ENCODE data around the gene VIT.

Gene VIT

GRCh38 chr2:36700311-36700710 lies 3.8 kb downstream of the VIT start:
- Histone ChIP-seq H3K27me3 (ENCODE audit: control insufficient read depth, insufficient read depth, low read length) (no peaks in the 10 kb centered on the region), H3K9me3 (ENCODE audit: control insufficient read depth, insufficient read depth, low read depth, low read length) (no peaks in the 10 kb centered on the region), H3K4me1 (ENCODE audit: control insufficient read depth, insufficient read depth, low read length) (peaks cover 27% of the 10 kb centered on the region), H3K9ac (ENCODE audit: low read length) (no peak overlapping the region), H3K36me3 (ENCODE audit: control insufficient read depth, insufficient read depth, low read length) (no peaks in the 10 kb centered on the region), H3K4me3 (ENCODE audit: low read depth, low read length) (no peak overlapping the region), H3K27ac (ENCODE audit: low read depth, low read length) (no peak overlapping the region)

GRCh38 chr2:36701391-36701795 lies 4.9 kb downstream of the VIT start:
- Histone ChIP-seq H3K27ac (ENCODE audit: low read depth, low read length) (no peak overlapping the region), H3K27me3 (ENCODE audit: control insufficient read depth, insufficient read depth, low read length) (no peaks in the 10 kb centered on the region), H3K4me1 (ENCODE audit: control insufficient read depth, insufficient read depth, low read length) (peaks cover 27% of the 10 kb centered on the region), H3K4me3 (ENCODE audit: low read depth, low read length) (no peak overlapping the region), H3K9ac (ENCODE audit: low read length) (no peak overlapping the region), H3K9me3 (ENCODE audit: control insufficient read depth, insufficient read depth, low read depth, low read length) (no peaks in the 10 kb centered on the region), H3K36me3 (ENCODE audit: control insufficient read depth, insufficient read depth, low read length) (no peaks in the 10 kb centered on the region)

- Histone ChIP-seq H3K36me3 (ENCODE audit: control insufficient read depth, insufficient read depth, low read length) (no peaks in the 10 kb centered on the region), H3K4me3 (ENCODE audit: low read depth, low read length) (no peak overlapping the region), H3K27me3 (ENCODE audit: control insufficient read depth, insufficient read depth, low read length) (no peaks in the 10 kb centered on the region), H3K9ac (ENCODE audit: low read length) (no peak overlapping the region), H3K9me3 (ENCODE audit: control insufficient read depth, insufficient read depth, low read depth, low read length) (no peaks in the 10 kb centered on the region), H3K4me1 (ENCODE audit: control insufficient read depth, insufficient read depth, low read length) (peaks cover 23% of the 10 kb centered on the region), H3K27ac (ENCODE audit: low read depth, low read length) (no peak overlapping the region)
Measured at GRCh38 chr2:36701918-36702317, 5.4 kb downstream of the VIT start.

GRCh38 chr2:36702781-36703180 lies 6.3 kb downstream of the VIT start:
- no peak overlapping the region for H3K9ac ChIP-seq (ENCODE audit: low read length)
- no peak overlapping the region for H3K27ac ChIP-seq (ENCODE audit: low read depth, low read length)
- no peaks in the 10 kb centered on the region for H3K9me3 ChIP-seq (ENCODE audit: control insufficient read depth, insufficient read depth, low read depth, low read length)
- no peak overlapping the region for H3K4me3 ChIP-seq (ENCODE audit: low read depth, low read length)
- peaks cover 15% of the 10 kb centered on the region for H3K4me1 ChIP-seq (ENCODE audit: control insufficient read depth, insufficient read depth, low read length)
- no peaks in the 10 kb centered on the region for H3K27me3 ChIP-seq (ENCODE audit: control insufficient read depth, insufficient read depth, low read length)
- H3K36me3 ChIP-seq (ENCODE audit: control insufficient read depth, insufficient read depth, low read length) = no peaks in the 10 kb centered on the region

GRCh38 chr2:36704475-36705150 lies 8.1 kb downstream of the VIT start:
- Histone ChIP-seq H3K9me3 (ENCODE audit: control insufficient read depth, insufficient read depth, low read depth, low read length) (no peaks in the 10 kb centered on the region), H3K4me1 (ENCODE audit: control insufficient read depth, insufficient read depth, low read length) (peaks cover 13% of the 10 kb centered on the region), H3K36me3 (ENCODE audit: control insufficient read depth, insufficient read depth, low read length) (no peaks in the 10 kb centered on the region), H3K4me3 (ENCODE audit: low read depth, low read length) (no peak overlapping the region), H3K27me3 (ENCODE audit: control insufficient read depth, insufficient read depth, low read length) (no peaks in the 10 kb centered on the region), H3K27ac (ENCODE audit: low read depth, low read length) (no peak overlapping the region), H3K9ac (ENCODE audit: low read length) (no peak overlapping the region)

- no peaks in the 10 kb centered on the region for H3K36me3 ChIP-seq (ENCODE audit: control insufficient read depth, insufficient read depth, low read length)
- no peak overlapping the region for H3K27ac ChIP-seq (ENCODE audit: low read depth, low read length)
- H3K4me3 ChIP-seq (ENCODE audit: low read depth, low read length) = no peak overlapping the region
- no peaks in the 10 kb centered on the region for H3K27me3 ChIP-seq (ENCODE audit: control insufficient read depth, insufficient read depth, low read length)
- no peak overlapping the region for H3K9ac ChIP-seq (ENCODE audit: low read length)
- H3K9me3 ChIP-seq (ENCODE audit: control insufficient read depth, insufficient read depth, low read depth, low read length) = peaks cover 2% of the 10 kb centered on the region; the same call in 1 of the 2 replicates
- H3K4me1 ChIP-seq (ENCODE audit: control insufficient read depth, insufficient read depth, low read length) = peaks cover 13% of the 10 kb centered on the region
Measured at GRCh38 chr2:36705326-36706020, 9.0 kb downstream of the VIT start.

GRCh38 chr2:36706021-36706876 lies 9.7 kb downstream of the VIT start:
- no peak overlapping the region for H3K9ac ChIP-seq (ENCODE audit: low read length)
- no peaks in the 10 kb centered on the region for H3K36me3 ChIP-seq (ENCODE audit: control insufficient read depth, insufficient read depth, low read length)
- H3K27ac ChIP-seq (ENCODE audit: low read depth, low read length) = no peak overlapping the region

GRCh38 chr2:36707050-36707449 lies 10.5 kb downstream of the VIT start:
- no peaks in the 10 kb centered on the region for H3K36me3 ChIP-seq (ENCODE audit: control insufficient read depth, insufficient read depth, low read length)
- H3K4me1 ChIP-seq (ENCODE audit: control insufficient read depth, insufficient read depth, low read length) = peaks cover under 1% of the 10 kb centered on the region; the same call in 1 of the 2 replicates
- H3K9me3 ChIP-seq (ENCODE audit: control insufficient read depth, insufficient read depth, low read depth, low read length) = peaks cover 11% of the 10 kb centered on the region
- H3K4me3 ChIP-seq (ENCODE audit: low read depth, low read length) = no peak overlapping the region
- no peak overlapping the region for H3K9ac ChIP-seq (ENCODE audit: low read length)
- H3K27me3 ChIP-seq (ENCODE audit: control insufficient read depth, insufficient read depth, low read length) = no peaks in the 10 kb centered on the region
- H3K27ac ChIP-seq (ENCODE audit: low read depth, low read length) = no peak overlapping the region

More at GRCh38 chr2:36706021-36706876, 9.7 kb downstream of the VIT start:
- Histone ChIP-seq H3K9me3 (ENCODE audit: control insufficient read depth, insufficient read depth, low read depth, low read length) (peaks cover 9% of the 10 kb centered on the region), H3K4me3 (ENCODE audit: low read depth, low read length) (no peak overlapping the region), H3K27me3 (ENCODE audit: control insufficient read depth, insufficient read depth, low read length) (no peaks in the 10 kb centered on the region), H3K4me1 (ENCODE audit: control insufficient read depth, insufficient read depth, low read length) (peaks cover 8% of the 10 kb centered on the region)

GRCh38 chr2:36708041-36708741 lies 11.7 kb downstream of the VIT start:
- H3K9ac ChIP-seq (ENCODE audit: low read length) = no peak overlapping the region
- peaks cover 11% of the 10 kb centered on the region for H3K9me3 ChIP-seq (ENCODE audit: control insufficient read depth, insufficient read depth, low read depth, low read length)
- no peaks in the 10 kb centered on the region for H3K27me3 ChIP-seq (ENCODE audit: control insufficient read depth, insufficient read depth, low read length)
- H3K4me3 ChIP-seq (ENCODE audit: low read depth, low read length) = no peak overlapping the region
- H3K4me1 ChIP-seq (ENCODE audit: control insufficient read depth, insufficient read depth, low read length) = peaks cover 4% of the 10 kb centered on the region
- no peaks in the 10 kb centered on the region for H3K36me3 ChIP-seq (ENCODE audit: control insufficient read depth, insufficient read depth, low read length)
- H3K27ac ChIP-seq (ENCODE audit: low read depth, low read length) = no peak overlapping the region

- Histone ChIP-seq H3K9ac (ENCODE audit: low read length) (no peak overlapping the region), H3K4me3 (ENCODE audit: low read depth, low read length) (no peak overlapping the region), H3K36me3 (ENCODE audit: control insufficient read depth, insufficient read depth, low read length) (no peaks in the 10 kb centered on the region), H3K27ac (ENCODE audit: low read depth, low read length) (no peak overlapping the region), H3K9me3 (ENCODE audit: control insufficient read depth, insufficient read depth, low read depth, low read length) (peaks cover 11% of the 10 kb centered on the region), H3K27me3 (ENCODE audit: control insufficient read depth, insufficient read depth, low read length) (no peaks in the 10 kb centered on the region), H3K4me1 (ENCODE audit: control insufficient read depth, insufficient read depth, low read length) (peaks cover 4% of the 10 kb centered on the region; the same call in 1 of the 2 replicates)
Measured at GRCh38 chr2:36710858-36711515, 14.5 kb downstream of the VIT start.
